NCI-H146 treated with DMSO at 0.1 percent for 48 hours (cell line): Measurements from ENCODE around the gene CIB4.
"Not testable (repeated sequence)": the region's sequence is repeated elsewhere in the genome, so short reads cannot be mapped to it uniquely, and the experiment has no call there.

Experiments
- DNase-seq: peaks from one replicate; lab custom pipeline; 2025; ENCODE audit not compliant: unreplicated experiment; lab: John Stamatoyannopoulos, UW

CIB4 gene

DNA sequence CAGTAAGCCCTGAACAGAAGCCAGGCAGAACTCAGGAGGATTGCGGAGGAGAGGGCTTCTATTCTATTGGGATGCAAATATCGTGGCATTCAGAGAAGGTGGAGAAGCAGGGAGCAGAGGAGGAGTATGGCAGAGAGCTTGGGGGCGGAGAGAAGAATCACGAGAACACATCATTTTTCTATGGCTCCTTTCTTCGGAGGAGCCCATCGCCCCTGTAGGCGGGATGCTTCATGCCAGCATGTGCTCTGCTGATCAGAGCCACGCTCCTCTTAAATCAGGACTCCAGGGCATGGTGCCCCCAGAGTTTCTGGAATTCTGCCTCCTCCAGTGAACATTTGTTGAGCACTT, 71.1 kb downstream of the CIB4 start:
- DNase-seq: no peak

DNA sequence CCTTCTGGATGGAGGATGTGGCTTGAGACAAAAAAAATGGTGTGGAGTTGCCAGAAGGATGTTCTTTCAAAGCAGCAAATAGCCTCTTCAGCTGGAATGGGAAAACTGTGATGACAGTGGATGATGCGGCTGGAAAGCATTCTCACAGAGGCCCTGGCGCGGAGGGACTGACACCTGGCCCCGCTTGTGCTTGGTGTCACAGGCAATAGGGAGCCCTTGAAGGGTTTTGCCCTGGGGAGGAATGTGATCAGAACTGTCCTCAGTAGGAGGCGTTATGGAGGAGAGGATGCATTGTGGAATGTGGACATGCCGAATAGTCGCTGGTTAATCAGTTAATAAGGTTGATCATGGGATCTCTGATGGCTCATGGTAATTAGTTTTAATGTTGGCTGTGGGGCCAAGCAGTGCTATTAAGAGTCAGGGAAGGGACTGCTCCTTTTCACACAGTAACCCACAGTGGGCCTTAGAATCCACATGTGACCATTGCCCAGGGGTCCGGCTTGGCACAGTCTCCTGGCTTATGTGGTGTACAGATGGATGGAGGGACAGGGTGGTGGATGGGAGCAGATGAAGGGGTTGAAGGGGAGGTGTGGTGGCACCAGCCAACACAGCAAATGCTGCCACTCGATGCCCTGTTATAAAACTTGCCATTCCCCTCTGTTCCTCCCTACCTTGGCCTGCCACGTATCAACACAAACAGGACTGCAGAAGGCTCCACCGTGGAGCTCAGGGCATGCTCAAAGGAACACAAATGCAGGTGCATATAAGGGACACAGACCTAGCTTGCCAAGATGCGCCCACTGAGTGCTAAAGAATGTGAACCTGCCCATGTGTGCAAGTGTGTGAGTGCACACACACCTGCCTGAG, 71.7 kb downstream of the CIB4 start:
- no peak for DNase-seq

GRCh38 chr2:26568076-26568890, 72.9 kb downstream of the CIB4 start:
- DNase-seq: no peak

DNA sequence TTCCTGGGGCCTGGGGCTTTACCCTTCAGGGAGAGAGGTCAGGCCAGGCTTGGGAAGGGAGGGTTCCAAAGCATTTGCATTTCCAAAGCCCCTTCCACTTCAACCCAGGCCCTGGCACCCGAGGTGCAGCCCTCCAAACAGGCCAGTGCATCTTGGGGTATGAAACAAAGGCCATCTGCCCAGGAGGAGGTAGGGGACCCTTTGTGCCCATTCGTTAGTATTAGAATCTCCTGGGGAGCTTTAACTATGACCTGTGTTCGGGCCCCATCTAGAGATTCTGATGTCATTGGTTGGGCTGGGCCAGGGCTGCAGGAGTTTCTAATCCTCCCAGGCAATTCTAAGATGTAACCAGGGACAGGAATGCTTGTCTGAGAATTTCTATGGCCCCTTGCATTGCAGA, 73.6 kb downstream of the CIB4 start:
- DNase-seq: no peak

DNA sequence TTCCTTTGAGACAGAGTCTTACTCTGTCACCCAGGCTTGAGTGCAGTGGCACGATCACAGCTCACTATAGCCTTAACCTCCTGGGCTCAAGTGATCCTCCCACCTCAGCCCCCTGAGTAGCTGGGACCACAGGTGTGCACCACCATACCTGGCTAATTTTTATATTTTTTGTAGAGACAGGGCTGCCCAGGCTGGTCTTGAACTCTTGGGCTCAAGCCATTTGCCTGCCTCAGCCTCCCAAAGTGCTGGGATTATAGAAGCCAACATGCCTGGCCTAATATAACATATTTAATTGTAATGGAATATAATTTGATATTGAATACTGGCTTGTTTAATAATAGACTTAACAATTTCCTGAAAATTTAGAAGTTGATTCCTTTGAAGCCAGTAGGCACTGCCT, 74.4 kb downstream of the CIB4 start:
- not testable (repeated sequence) for DNase-seq

- no peak for DNase-seq
Observed at GRCh38 chr2:26566081-26566375, 75.1 kb downstream of the CIB4 start.

GRCh38 chr2:26564121-26564644, 77.0 kb downstream of the CIB4 start:
- no peak for DNase-seq

DNA sequence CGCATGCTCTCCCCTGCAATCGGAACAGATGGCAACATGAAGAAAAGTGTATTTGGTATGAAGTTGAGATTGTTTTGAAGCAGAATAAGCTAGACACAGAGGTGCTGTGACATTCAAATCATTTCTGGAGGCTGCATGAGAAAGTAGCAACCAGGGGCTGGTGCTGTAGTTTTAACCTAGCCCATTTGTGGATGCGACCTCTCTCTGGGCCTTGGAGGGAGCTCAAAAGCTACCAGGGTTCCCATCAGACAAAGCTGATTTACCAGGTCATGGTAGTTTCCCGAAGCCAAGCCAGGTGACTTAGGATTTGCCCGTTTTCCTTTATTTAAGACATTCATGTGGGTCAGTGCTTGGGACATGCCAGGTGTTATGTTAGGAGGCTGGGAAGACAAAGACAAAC, 77.5 kb downstream of the CIB4 start:
- no peak for DNase-seq

DNA sequence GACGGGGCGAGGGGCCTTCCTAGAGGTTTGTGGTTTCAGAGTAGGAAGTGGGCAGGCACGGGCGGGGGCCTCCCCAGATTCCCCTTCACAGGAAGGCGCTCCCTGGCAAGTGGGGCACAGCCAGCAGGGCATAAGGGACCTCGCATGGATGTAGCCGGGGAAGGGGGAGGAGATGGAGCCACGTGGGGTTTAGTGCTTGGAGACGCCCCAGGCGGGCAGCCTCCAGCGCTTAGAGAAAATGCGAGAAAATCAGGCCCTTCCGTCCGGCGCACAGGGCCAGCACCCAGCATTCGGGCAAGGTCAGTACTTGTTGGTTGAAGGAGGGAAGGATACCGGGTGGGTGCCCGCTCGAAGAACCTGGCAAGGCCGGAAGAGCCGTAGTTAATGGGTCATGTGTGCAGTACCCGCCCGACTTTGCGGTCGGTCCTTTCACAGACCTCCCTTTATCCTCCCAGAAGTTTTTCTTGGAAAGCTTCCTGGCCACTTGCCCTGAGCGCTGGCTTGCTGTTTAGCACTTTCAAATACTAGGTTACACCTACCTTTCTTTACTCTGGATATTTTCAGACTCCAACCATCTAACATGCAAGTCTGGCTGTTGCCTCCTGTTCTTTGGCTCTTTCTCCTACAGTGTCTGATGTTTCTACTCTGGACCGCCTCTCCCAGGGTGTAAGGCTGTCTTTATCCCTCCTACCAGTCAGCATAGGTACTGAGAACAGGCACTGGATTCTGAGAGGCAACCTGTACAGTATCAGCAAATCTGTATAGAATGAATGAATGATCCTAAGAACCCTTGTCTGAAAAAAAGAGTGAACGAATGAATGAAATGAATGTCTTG, 78.1 kb downstream of the CIB4 start:
- no peak for DNase-seq

DNA sequence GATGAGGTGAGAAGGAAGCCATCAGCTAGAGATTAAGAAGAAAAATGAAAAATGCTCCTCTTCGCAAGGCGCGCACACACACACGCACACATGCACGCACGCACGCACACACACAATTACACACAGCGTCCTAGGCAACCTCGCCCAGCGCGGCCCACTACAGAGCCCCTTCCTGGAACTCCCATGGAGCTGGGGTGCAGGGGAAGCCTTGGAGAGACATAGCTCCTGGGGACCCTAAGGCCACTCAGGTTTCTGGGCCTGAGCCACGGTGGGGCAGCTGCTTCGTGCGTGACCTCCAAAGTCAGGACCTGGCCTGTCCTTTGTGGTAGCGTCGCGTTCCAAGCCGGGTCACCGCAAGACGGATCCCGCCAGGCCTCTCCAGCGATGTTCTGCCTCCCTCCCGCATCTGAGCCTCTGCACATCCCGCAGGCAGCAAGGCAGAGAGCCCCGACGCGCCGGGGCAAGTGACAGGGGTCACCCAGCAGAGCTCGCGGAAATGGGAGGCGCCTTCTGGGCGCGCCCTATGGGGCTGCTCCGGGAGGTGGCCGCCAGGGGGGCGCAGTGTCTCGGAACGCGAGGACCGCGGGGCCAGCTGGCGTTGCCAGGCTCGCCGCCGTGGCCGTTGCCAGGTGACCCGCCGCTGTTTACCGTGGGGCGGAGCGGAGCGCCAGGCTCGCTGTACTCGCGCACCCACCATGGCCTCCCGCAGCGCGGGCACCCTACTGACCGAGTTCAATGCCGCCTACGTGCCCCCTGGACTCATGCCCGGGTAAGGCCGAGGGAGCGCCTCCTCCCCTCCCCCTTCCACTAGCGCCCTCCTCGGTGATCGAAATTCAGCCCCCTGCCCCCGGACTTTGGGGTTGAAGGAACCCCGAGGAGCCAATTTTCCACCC, 79.0 kb downstream of the CIB4 start:
- peak; percentile 69 for DNase-seq

DNA sequence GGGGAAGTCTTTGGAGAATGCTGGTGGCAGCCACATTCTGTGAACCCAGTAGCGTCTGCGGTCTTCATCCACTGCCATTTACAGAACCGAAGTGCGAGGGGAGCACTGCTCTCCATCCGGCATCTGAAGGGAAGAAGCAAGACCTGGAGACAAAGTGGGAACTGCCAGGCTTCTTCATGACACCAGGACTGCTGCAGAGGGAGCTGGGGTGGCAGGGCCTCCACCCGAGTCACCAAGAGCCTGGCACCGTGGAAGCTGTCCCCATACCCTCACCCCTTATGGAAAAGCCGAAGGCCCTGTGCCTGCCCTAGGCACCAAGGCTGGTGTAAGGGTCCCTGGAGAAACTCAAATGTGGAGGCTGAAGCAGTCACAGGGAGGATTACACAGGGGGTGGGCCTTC, 79.8 kb downstream of the CIB4 start:
- DNase-seq: no peak

DNA sequence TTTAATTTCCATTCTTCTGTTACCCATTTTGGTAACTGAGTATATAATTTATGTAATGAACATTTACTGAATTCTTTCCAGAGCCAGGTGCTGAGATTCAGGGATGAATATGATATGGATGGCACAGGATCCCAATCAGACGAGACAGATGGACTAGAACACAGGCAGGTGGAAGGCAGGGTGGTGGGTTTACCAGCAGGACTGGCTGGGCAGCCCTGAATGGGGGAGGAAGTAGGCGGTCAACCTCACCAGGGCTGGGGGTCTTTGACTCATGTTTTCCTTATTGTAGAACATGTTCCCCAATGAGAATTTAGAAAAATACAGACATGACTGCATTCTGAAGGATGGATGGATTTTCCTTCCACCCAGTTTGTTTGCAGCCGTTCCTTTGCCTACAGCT, 80.3 kb downstream of the CIB4 start:
- DNase-seq: no peak

DNA sequence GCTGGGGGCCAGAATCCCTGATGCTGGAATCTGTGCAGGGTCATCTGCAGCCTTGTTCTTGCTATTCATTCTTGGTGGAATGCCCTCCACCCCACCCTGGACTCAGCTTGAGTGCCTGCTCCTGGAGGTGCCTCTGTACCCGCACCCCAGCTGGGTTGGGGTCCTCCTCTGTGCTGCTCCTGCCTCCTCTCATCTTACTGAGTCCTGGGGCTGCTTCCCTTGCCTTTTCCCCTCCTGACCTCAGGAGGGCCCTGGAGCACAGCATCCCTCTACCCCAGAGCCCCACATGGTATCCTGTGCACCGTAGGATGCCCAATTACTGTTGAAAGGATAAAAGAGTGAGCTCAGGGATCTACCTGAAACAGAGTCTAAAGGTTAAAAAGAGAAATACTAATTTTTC, 81.6 kb downstream of the CIB4 start:
- DNase-seq: peak; percentile 71

DNA sequence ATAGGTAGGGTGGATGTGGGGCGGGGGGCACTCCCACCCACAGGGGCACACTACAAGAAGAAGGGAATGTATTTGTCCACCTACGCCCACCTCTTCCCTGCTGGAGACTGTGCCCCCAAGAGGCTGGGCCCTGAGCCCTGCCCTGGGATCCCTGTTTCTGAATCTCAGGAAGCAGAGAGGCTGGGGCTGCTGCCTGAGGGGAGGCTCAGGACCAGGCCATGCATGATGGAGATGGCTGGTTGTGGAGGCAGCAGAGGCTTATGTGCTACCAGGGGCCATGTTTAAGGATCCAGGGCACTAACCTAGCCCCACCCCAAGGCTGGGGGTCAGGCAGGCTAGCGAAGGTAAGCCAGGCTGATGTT, 82.1 kb downstream of the CIB4 start:
- DNase-seq: no peak

DNA sequence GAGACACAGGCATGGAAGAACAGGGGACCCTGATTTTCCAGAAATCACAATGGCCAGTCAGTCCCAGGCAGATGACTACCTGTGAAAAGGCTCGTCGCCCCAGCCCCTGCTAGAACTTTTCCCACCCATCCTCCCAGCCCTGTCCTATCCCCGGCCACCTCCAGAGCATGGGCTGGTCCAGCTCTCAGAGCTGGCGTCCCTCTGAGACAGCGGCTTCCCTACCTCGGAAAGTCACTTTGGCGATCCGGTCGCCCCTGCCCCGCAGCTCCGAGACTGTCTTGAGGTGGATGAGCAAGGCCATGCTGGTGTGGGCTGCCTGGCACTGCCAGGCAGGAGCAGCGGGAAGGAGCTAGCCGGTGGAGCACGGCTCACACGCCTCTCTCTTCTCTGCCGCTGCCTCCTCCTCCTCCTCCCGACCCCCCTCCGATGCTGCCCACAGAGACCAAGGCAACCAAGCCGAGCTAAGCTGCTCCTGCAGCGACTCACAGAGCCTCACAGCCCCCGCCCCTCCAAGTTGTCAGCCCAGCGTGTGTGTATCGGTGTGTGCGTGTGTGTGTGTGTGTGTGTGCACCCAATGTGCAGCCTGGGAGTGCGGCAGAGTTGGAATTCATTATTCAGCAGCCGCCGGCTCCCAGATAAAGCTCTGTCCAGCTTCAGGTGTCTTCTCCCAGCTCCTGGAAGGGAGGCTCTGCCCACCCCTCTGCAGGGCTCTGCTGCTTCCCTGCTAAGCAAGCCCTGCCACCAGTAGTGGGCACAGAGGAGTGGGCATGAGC, 82.7 kb downstream of the CIB4 start:
- DNase-seq: no peak

DNA sequence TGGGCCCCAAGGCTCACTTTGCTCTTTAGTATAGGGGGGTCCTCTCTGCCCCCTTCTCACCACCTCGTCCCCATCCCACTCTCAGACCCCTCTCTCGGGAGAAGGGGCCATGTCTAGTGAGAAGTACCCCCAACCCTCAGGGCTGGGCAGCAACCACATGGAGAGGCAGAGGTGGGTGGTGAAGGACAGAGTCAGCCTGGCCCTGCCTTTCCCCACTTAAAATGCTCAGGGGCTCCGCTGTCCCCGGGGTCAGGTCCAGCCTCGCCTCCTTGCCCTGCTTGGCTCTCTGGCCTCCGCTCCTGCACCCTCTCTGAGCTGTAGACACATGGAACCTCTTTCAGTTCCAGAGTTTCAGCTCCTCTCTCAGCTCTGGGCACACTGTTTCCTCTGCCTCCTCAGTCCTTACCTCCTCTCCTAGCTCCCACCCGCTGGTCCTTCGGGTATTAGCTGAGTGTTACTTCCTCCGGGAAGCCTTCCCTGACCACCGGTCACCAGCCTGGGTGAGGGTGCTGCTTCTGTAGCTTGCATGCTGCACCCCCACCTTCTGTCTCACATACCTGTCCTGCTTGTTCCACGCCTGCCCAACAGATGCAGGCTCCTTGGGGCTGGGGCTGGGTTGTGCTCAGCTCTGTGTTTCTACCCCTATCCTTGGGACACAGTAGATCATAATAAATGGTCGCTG, 83.8 kb downstream of the CIB4 start:
- DNase-seq: no peak

GRCh38 chr2:26556309-26557243, 84.6 kb downstream of the CIB4 start:
- DNase-seq: no peak
